H9 (cell line): ENCODE results near the gene CERS6. TPM values are rescaled to one million over a fixed set of nuclear protein-coding genes. Genes with fewer than 3 reads are reported as not detected.

Experiments used
- DNase-seq: peaks from one replicate; pipeline ENCODE4 v3.0.0-alpha.2; 2017
- H2AFZ ChIP-seq: one replicate; pipeline ENCODE4 v1.6.1; 2013; ENCODE audit warnings: mild to moderate bottlenecking, low read length, control low read depth, moderate library complexity
- H2AK5ac ChIP-seq: 2 replicates; pipeline ENCODE4 v1.6.1; 2013; ENCODE audit warnings: low read length, control low read depth, mixed read lengths; ENCODE audit not compliant: insufficient read length
- H2BK120ac ChIP-seq: one replicate; pipeline ENCODE4 v1.6.1; 2013; ENCODE audit warnings: low read depth, mild to moderate bottlenecking, low read length, control low read depth, inconsistent platforms; ENCODE audit not compliant: poor library complexity, severe bottlenecking
- H2BK12ac ChIP-seq: 2 replicates; pipeline ENCODE4 v1.6.1; 2013; ENCODE audit warnings: low read length, control low read depth, mixed read lengths, low read depth; ENCODE audit not compliant: insufficient read length
- H2BK15ac ChIP-seq: 2 replicates; pipeline ENCODE4 v1.6.1; 2013; ENCODE audit warnings: low read depth, low read length, control low read depth
- H2BK20ac ChIP-seq: one replicate; pipeline ENCODE4 v1.6.1; 2013; ENCODE audit warnings: low read depth, mild to moderate bottlenecking, low read length, control low read depth, inconsistent platforms; ENCODE audit not compliant: poor library complexity, severe bottlenecking
- H2BK5ac ChIP-seq: 2 replicates; pipeline ENCODE4 v1.6.1; 2013; ENCODE audit warnings: low read length, control low read depth, mixed read lengths; ENCODE audit not compliant: insufficient read length
- H3K14ac ChIP-seq: 2 replicates; pipeline ENCODE4 v1.6.1; 2013; ENCODE audit warnings: low read length, control low read depth; ENCODE audit not compliant: insufficient read depth
- H3K18ac ChIP-seq: 2 replicates; pipeline ENCODE4 v1.6.1; 2013; ENCODE audit warnings: low read depth, mild to moderate bottlenecking, mixed read lengths, low read length, control low read depth; ENCODE audit not compliant: insufficient read length
- H3K23ac ChIP-seq: 2 replicates; pipeline ENCODE4 v1.6.1; 2013; ENCODE audit warnings: low read length, control low read depth, mixed read lengths, low read depth; ENCODE audit not compliant: insufficient read length
- H3K23me2 ChIP-seq: 2 replicates; pipeline ENCODE4 v1.6.1; 2013; ENCODE audit warnings: low read depth, mild to moderate bottlenecking, mixed read lengths, low read length, control low read depth; ENCODE audit not compliant: insufficient read length, poor library complexity, severe bottlenecking
- H3K27ac ChIP-seq: 2 replicates; pipeline ENCODE4 v1.5.1; 2013; ENCODE audit warnings: low read length, control low read depth, mixed read lengths, low read depth; ENCODE audit not compliant: insufficient read length
- H3K27me3 ChIP-seq: 2 replicates; pipeline ENCODE4 v1.6.1; 2013; ENCODE audit warnings: low read length, control low read depth, inconsistent platforms; ENCODE audit not compliant: insufficient read depth
- H3K4ac ChIP-seq: 2 replicates; pipeline ENCODE4 v1.6.1; 2013; ENCODE audit warnings: low read depth, mild to moderate bottlenecking, control low read depth, inconsistent platforms, low read length, moderate library complexity
- H3K4me1 ChIP-seq: 2 replicates; pipeline ENCODE4 v1.6.1; 2013; ENCODE audit warnings: low read length, control low read depth, inconsistent platforms; ENCODE audit not compliant: insufficient read depth
- H3K4me2 ChIP-seq: 2 replicates; pipeline ENCODE4 v1.6.1; 2013; ENCODE audit warnings: low read length, control low read depth, mixed read lengths; ENCODE audit not compliant: insufficient read length, insufficient read depth
- H3K56ac ChIP-seq: 2 replicates; pipeline ENCODE4 v1.6.1; 2013; ENCODE audit warnings: low read depth, mild to moderate bottlenecking, mixed read lengths, low read length, control low read depth; ENCODE audit not compliant: insufficient read length
- H3K79me1 ChIP-seq: 2 replicates; pipeline ENCODE4 v1.6.1; 2013; ENCODE audit warnings: low read depth, mild to moderate bottlenecking, moderate library complexity, low read length, control low read depth, inconsistent platforms; ENCODE audit not compliant: insufficient read depth, poor library complexity, severe bottlenecking
- H3K79me2 ChIP-seq: 2 replicates; pipeline ENCODE4 v1.6.1; 2013; ENCODE audit warnings: low read length, control low read depth, inconsistent platforms; ENCODE audit not compliant: insufficient read depth
- H3K9ac ChIP-seq: 2 replicates; pipeline ENCODE4 v1.6.1; 2013; ENCODE audit warnings: low read length, control low read depth, mixed read lengths; ENCODE audit not compliant: insufficient read length; ENCODE audit errors: extremely low read depth
- H3K9me3 ChIP-seq: one replicate; pipeline ENCODE4 v1.6.1; 2013; ENCODE audit warnings: low read depth, low read length, inconsistent platforms; ENCODE audit not compliant: control insufficient read depth
- H3T11ph ChIP-seq: one replicate; pipeline ENCODE4 v1.6.1; 2013; ENCODE audit warnings: mild to moderate bottlenecking, low read length, control low read depth, inconsistent platforms
- H4K20me1 ChIP-seq: one replicate; pipeline ENCODE4 v1.6.1; 2013; ENCODE audit not compliant: control insufficient read depth, insufficient read length, insufficient read depth
- H4K5ac ChIP-seq: 2 replicates; pipeline ENCODE4 v1.6.1; 2013; ENCODE audit warnings: low read depth, mild to moderate bottlenecking, mixed read lengths, low read length, control low read depth; ENCODE audit not compliant: insufficient read length
- H4K8ac ChIP-seq: replicated peaks from 2 replicates; pipeline ENCODE4 v1.6.1; 2013; ENCODE audit warnings: low read length, control low read depth, mixed read lengths, low read depth; ENCODE audit not compliant: insufficient read length
- H4K91ac ChIP-seq: 2 replicates; pipeline ENCODE4 v1.6.1; 2013; ENCODE audit warnings: low read depth, mild to moderate bottlenecking, moderate library complexity, mixed read lengths, low read length, control low read depth; ENCODE audit not compliant: insufficient read length
- H3K27ac Mint-ChIP-seq, 3 experiments: 2 replicates in 2 of 3; 3 replicates in 1 of 3; pipeline ENCODE4 v1.8.0; 2020 to 2021; ENCODE audit warnings: mixed read lengths in 3 of 3, mild to moderate bottlenecking in 1 of 3, moderate library complexity in 1 of 3
- H3K27me3 Mint-ChIP-seq: 2 replicates; pipeline ENCODE4 v1.8.0; 2021; ENCODE audit warnings: low read depth, mild to moderate bottlenecking, moderate library complexity, mixed read lengths
- H3K36me3 Mint-ChIP-seq, 3 experiments: 2 replicates in 2 of 3; 3 replicates in 1 of 3; pipeline ENCODE4 v1.8.0; 2020 to 2021; ENCODE audit warnings: low read depth in 3 of 3, mixed read lengths in 3 of 3; ENCODE audit not compliant: insufficient read depth in 1 of 3
- H3K4me1 Mint-ChIP-seq, 2 experiments: 2 replicates each; pipeline ENCODE4 v1.8.0; 2020; ENCODE audit warnings: mixed read lengths in 2 of 2
- H3K4me3 Mint-ChIP-seq, 2 experiments: 2 replicates in 1 of 2; 3 replicates in 1 of 2; pipeline ENCODE4 v1.8.0; 2020 to 2021; ENCODE audit warnings: mild to moderate bottlenecking in 2 of 2, mixed read lengths in 2 of 2, moderate library complexity in 1 of 2
- H3K9me3 Mint-ChIP-seq, 2 experiments: 2 replicates in 1 of 2; 3 replicates in 1 of 2; pipeline ENCODE4 v1.8.0; 2020; ENCODE audit warnings: mild to moderate bottlenecking in 2 of 2, mixed read lengths in 2 of 2, moderate library complexity in 1 of 2
- whole genome bisulfite sequencing: extraction: QIAGEN DNeasy Blood & Tissue Kit; methylation state at CpG from one replicate; pipeline ENCODE4 v1.1.7; 2013; ENCODE audit warnings: missing lambda C conversion rate, low lambda C conversion rate, mixed read lengths; ENCODE audit not compliant: insufficient read length; ENCODE audit errors: extremely low coverage; 5-methylcytosine and 5-hydroxymethylcytosine counted together
- total RNA-seq: library from RNA; stranded (reverse); gene quantifications from 2 replicates; pipeline ENCODE4 v1.2.1, GENCODE V29; 2021
- TF ChIP-seq, protein P1 (sequence below): fragments of 200-600 bp; sonication (generic); conservative IDR thresholded peaks from 3 replicates; pipeline ENCODE4 v1.8.0; 2021; ENCODE audit warnings: antibody characterized with exemption, mild to moderate bottlenecking

CERS6 gene
- total RNA-seq, 1 experiment from 2014 or later, result 17.7 TPM

- no peaks in the 10 kb centered on the region for H3K79me1 ChIP-seq
- peaks cover 15 to 16% of the 10 kb centered on the region in 2 experiments for H3K4me1 Mint-ChIP-seq
- no peak overlapping the region for H3K4me2 ChIP-seq
- H2AK5ac ChIP-seq, result no peak overlapping the region
- H4K5ac ChIP-seq, result no peak overlapping the region
- DNase-seq, result no peak
- H3K4me1 ChIP-seq, result no peaks in the 10 kb centered on the region
- no peak overlapping the region for H3K56ac ChIP-seq
- H3K23me2 ChIP-seq, result no peaks in the 10 kb centered on the region
- no peaks in the 10 kb centered on the region for H3K36me3 Mint-ChIP-seq
- no peaks in the 10 kb centered on the region for H4K20me1 ChIP-seq
- H2BK5ac ChIP-seq, result no peak overlapping the region
- H3K14ac ChIP-seq, result no peak overlapping the region
- H3K9me3 Mint-ChIP-seq, result no peaks in the 10 kb centered on the region
- no peaks in the 10 kb centered on the region for H3K27me3 Mint-ChIP-seq
- no peak overlapping the region for H2BK20ac ChIP-seq
- no peak overlapping the region for H3K27ac ChIP-seq
- no peaks in the 10 kb centered on the region for H3K79me2 ChIP-seq
- H3K27ac Mint-ChIP-seq, result no peak overlapping the region
- no peak overlapping the region for H3K23ac ChIP-seq
- no peak overlapping the region for H2BK15ac ChIP-seq
- no peak overlapping the region for H2BK12ac ChIP-seq
- TF ChIP-seq, protein P1, sequence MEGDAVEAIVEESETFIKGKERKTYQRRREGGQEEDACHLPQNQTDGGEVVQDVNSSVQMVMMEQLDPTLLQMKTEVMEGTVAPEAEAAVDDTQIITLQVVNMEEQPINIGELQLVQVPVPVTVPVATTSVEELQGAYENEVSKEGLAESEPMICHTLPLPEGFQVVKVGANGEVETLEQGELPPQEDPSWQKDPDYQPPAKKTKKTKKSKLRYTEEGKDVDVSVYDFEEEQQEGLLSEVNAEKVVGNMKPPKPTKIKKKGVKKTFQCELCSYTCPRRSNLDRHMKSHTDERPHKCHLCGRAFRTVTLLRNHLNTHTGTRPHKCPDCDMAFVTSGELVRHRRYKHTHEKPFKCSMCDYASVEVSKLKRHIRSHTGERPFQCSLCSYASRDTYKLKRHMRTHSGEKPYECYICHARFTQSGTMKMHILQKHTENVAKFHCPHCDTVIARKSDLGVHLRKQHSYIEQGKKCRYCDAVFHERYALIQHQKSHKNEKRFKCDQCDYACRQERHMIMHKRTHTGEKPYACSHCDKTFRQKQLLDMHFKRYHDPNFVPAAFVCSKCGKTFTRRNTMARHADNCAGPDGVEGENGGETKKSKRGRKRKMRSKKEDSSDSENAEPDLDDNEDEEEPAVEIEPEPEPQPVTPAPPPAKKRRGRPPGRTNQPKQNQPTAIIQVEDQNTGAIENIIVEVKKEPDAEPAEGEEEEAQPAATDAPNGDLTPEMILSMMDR, result no peak
- no peak overlapping the region for H3K4ac ChIP-seq
- H3K9me3 ChIP-seq, result no peaks in the 10 kb centered on the region
- no peak overlapping the region for H2BK120ac ChIP-seq
- no peak overlapping the region for H3K4me3 Mint-ChIP-seq
- H3K9ac ChIP-seq, result no peak overlapping the region
- WGBS, result no CpG with 5 or more reads among the region's 3 CpGs
- no peak overlapping the region for H2AFZ ChIP-seq
- no peaks in the 10 kb centered on the region for H3K27me3 ChIP-seq
- H3K18ac ChIP-seq, result no peak overlapping the region
- no peak overlapping the region for H4K91ac ChIP-seq
- H4K8ac ChIP-seq, result no peak overlapping the region
- H3T11ph ChIP-seq, result no peak overlapping the region
Observed at GRCh38 chr2:168757223-168757622, 301.2 kb downstream of the CERS6 start.
